ENCODE results near the gene PLCB1.
"Not testable (repeated sequence)": the region's sequence is repeated elsewhere in the genome, so short reads cannot be mapped to it uniquely, and the experiment has no call there.

The PLCB1 gene

DNA sequence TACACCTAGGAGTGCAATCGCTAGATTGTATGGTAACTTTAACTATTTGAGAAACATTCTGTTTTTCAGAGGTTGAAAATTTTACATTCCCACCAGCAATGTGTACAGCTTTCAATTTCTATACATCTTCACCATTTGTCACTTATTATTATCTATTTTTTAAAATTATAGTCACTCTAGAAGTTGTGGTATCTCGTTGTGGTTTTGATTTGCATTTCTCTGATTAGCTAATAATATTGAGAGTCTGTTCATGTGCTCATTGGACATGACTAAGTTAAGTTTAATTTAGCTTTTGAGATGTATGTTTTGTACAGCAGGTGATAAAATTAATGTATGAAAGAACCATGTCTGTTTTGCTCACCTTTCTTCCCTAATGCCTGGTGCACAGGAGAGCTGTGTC is 34.8 kb upstream of the PLCB1 start:
- Histone ChIP-seq H3K9me3 (ENCODE audit: low read length) (no peaks in the 10 kb centered on the region), H3F3A (ENCODE audit: insufficient read depth, low read length) (no peaks in the 10 kb centered on the region; the same call in 1 of the 2 replicates), H3K4me1 (ENCODE audit: insufficient read depth, low read length, severe bottlenecking) (peaks cover 10% of the 10 kb centered on the region), H2AFZ (ENCODE audit: low read length) (no peak overlapping the region), H3K27ac (ENCODE audit: low read depth, low read length, poor library complexity, severe bottlenecking) (no peak overlapping the region), H3K4me3 (ENCODE audit: low read depth, low read length, poor library complexity, severe bottlenecking) (no peak overlapping the region), H3K36me3 (ENCODE audit: insufficient read depth, low read length) (no peaks in the 10 kb centered on the region), H3K9ac (ENCODE audit: low read length) (no peak overlapping the region), H3K79me2 (ENCODE audit: insufficient read depth, low read length) (no peaks in the 10 kb centered on the region), H3K4me2 (ENCODE audit: low read length) (no peak overlapping the region), H4K20me1 (ENCODE audit: insufficient read depth, low read length) (no peaks in the 10 kb centered on the region), H3K9me2 (ENCODE audit: low read depth, low read length) (no peaks in the 10 kb centered on the region), H3K27me3 (ENCODE audit: insufficient read depth, low read length) (no peaks in the 10 kb centered on the region)
- no peak for TF ChIP-seq EZH2 (IDR thresholded peaks at IDR 0.05; ENCODE audit: borderline replicate concordance, low read length)
- TF ChIP-seq, protein P1, sequence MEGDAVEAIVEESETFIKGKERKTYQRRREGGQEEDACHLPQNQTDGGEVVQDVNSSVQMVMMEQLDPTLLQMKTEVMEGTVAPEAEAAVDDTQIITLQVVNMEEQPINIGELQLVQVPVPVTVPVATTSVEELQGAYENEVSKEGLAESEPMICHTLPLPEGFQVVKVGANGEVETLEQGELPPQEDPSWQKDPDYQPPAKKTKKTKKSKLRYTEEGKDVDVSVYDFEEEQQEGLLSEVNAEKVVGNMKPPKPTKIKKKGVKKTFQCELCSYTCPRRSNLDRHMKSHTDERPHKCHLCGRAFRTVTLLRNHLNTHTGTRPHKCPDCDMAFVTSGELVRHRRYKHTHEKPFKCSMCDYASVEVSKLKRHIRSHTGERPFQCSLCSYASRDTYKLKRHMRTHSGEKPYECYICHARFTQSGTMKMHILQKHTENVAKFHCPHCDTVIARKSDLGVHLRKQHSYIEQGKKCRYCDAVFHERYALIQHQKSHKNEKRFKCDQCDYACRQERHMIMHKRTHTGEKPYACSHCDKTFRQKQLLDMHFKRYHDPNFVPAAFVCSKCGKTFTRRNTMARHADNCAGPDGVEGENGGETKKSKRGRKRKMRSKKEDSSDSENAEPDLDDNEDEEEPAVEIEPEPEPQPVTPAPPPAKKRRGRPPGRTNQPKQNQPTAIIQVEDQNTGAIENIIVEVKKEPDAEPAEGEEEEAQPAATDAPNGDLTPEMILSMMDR (IDR thresholded peaks at IDR 0.05; ENCODE audit: low read length): no peak

- Histone ChIP-seq H3K9me3 (ENCODE audit: low read length) (no peaks in the 10 kb centered on the region), H3F3A (ENCODE audit: insufficient read depth, low read length) (no peaks in the 10 kb centered on the region), H3K4me2 (ENCODE audit: low read length) (no peak overlapping the region), H3K27me3 (ENCODE audit: insufficient read depth, low read length) (no peaks in the 10 kb centered on the region), H4K20me1 (ENCODE audit: insufficient read depth, low read length) (no peaks in the 10 kb centered on the region), H2AFZ (ENCODE audit: low read length) (no peak overlapping the region), H3K9ac (ENCODE audit: low read length) (no peak overlapping the region), H3K4me1 (ENCODE audit: insufficient read depth, low read length, severe bottlenecking) (no peaks in the 10 kb centered on the region), H3K27ac (ENCODE audit: low read depth, low read length, poor library complexity, severe bottlenecking) (no peak overlapping the region), H3K4me3 (ENCODE audit: low read depth, low read length, poor library complexity, severe bottlenecking) (no peak overlapping the region), H3K79me2 (ENCODE audit: insufficient read depth, low read length) (no peaks in the 10 kb centered on the region), H3K36me3 (ENCODE audit: insufficient read depth, low read length) (no peaks in the 10 kb centered on the region), H3K9me2 (ENCODE audit: low read depth, low read length) (no peaks in the 10 kb centered on the region)
- TF ChIP-seq, protein P1 (IDR thresholded peaks at IDR 0.05; ENCODE audit: low read length): no peak
- TF ChIP-seq EZH2 (IDR thresholded peaks at IDR 0.05; ENCODE audit: borderline replicate concordance, low read length): no peak
These were observed 27.8 kb upstream of the PLCB1 start for GRCh38 chr20:8104252-8104651.

- not testable (repeated sequence) for H3F3A ChIP-seq (ENCODE audit: insufficient read depth, low read length); H3K9me2 ChIP-seq (ENCODE audit: low read depth, low read length); H2AFZ ChIP-seq (ENCODE audit: low read length); H3K79me2 ChIP-seq (ENCODE audit: insufficient read depth, low read length); H3K9me3 ChIP-seq (ENCODE audit: low read length); H3K27me3 ChIP-seq (ENCODE audit: insufficient read depth, low read length); H4K20me1 ChIP-seq (ENCODE audit: insufficient read depth, low read length); H3K9ac ChIP-seq (ENCODE audit: low read length); H3K4me1 ChIP-seq (ENCODE audit: insufficient read depth, low read length, severe bottlenecking); H3K4me2 ChIP-seq (ENCODE audit: low read length); H3K36me3 ChIP-seq (ENCODE audit: insufficient read depth, low read length); H3K27ac ChIP-seq (ENCODE audit: low read depth, low read length, poor library complexity, severe bottlenecking)
- H3K4me3 ChIP-seq (ENCODE audit: low read depth, low read length, poor library complexity, severe bottlenecking): peak overlapping the region; percentile 34
These were observed 17.5 kb upstream of the PLCB1 start for GRCh38 chr20:8114612-8115011.

GRCh38 chr20:8115436-8115835 is 16.6 kb upstream of the PLCB1 start:
- Histone ChIP-seq H3K9me3 (ENCODE audit: low read length) (no peaks in the 10 kb centered on the region), H3K79me2 (ENCODE audit: insufficient read depth, low read length) (no peaks in the 10 kb centered on the region), H3K27ac (ENCODE audit: low read depth, low read length, poor library complexity, severe bottlenecking) (no peak overlapping the region), H3K9me2 (ENCODE audit: low read depth, low read length) (no peaks in the 10 kb centered on the region), H4K20me1 (ENCODE audit: insufficient read depth, low read length) (no peaks in the 10 kb centered on the region), H3K4me1 (ENCODE audit: insufficient read depth, low read length, severe bottlenecking) (no peaks in the 10 kb centered on the region), H3K27me3 (ENCODE audit: insufficient read depth, low read length) (no peaks in the 10 kb centered on the region), H3F3A (ENCODE audit: insufficient read depth, low read length) (no peaks in the 10 kb centered on the region), H2AFZ (ENCODE audit: low read length) (no peak overlapping the region), H3K4me3 (ENCODE audit: low read depth, low read length, poor library complexity, severe bottlenecking) (no peak overlapping the region), H3K9ac (ENCODE audit: low read length) (no peak overlapping the region), H3K36me3 (ENCODE audit: insufficient read depth, low read length) (no peaks in the 10 kb centered on the region), H3K4me2 (ENCODE audit: low read length) (no peak overlapping the region)
- no peak for TF ChIP-seq EZH2 (IDR thresholded peaks at IDR 0.05; ENCODE audit: borderline replicate concordance, low read length)
- TF ChIP-seq, protein P1 (IDR thresholded peaks at IDR 0.05; ENCODE audit: low read length): no peak
